ENCODE results near the gene UGT2B17.

UGT2B17 gene

GRCh38 chr4:68613752-68614151 is 37.6 kb upstream of the UGT2B17 start:
- no peak overlapping the region for H3K27ac ChIP-seq (replicated peaks)
- TF ChIP-seq REST (IDR thresholded peaks at IDR 0.05; ENCODE audit: insufficient replicate concordance, low read depth) (no peak), GABPA (IDR thresholded peaks at IDR 0.05; ENCODE audit: low read depth) (no peak), POLR2AphosphoS5 (IDR thresholded peaks at IDR 0.05; ENCODE audit: low read depth) (no peak), CTCF (IDR thresholded peaks at IDR 0.05; ENCODE audit: insufficient read depth, low read length) (no peak), SPI1 (IDR thresholded peaks at IDR 0.05; ENCODE audit: borderline replicate concordance, low read depth) (no peak)
- H3K27me3 ChIP-seq (ENCODE audit: insufficient read depth, poor library complexity, severe bottlenecking): no peaks in the 10 kb centered on the region
- H3K4me3 ChIP-seq (replicated peaks; ENCODE audit: insufficient read depth, low read length): no peak overlapping the region
- no peak for DNase-seq (ENCODE audit: low read depth in 1 of 2, low spot score in 1 of 2)

GRCh38 chr4:68606240-68606639 is 30.1 kb upstream of the UGT2B17 start:
- no peak overlapping the region for H3K4me3 ChIP-seq (replicated peaks; ENCODE audit: insufficient read depth, low read length)
- H3K27me3 ChIP-seq (ENCODE audit: insufficient read depth, poor library complexity, severe bottlenecking): no peaks in the 10 kb centered on the region
- DNase-seq (ENCODE audit: low read depth in 1 of 2, low spot score in 1 of 2): no peak
- no peak for TF ChIP-seq CTCF (IDR thresholded peaks at IDR 0.05; ENCODE audit: insufficient read depth, low read length)
- no peak for TF ChIP-seq REST (IDR thresholded peaks at IDR 0.05; ENCODE audit: insufficient replicate concordance, low read depth)
- no peak for TF ChIP-seq POLR2AphosphoS5 (IDR thresholded peaks at IDR 0.05; ENCODE audit: low read depth)
- TF ChIP-seq GABPA (IDR thresholded peaks at IDR 0.05; ENCODE audit: low read depth): no peak
- TF ChIP-seq SPI1 (IDR thresholded peaks at IDR 0.05; ENCODE audit: borderline replicate concordance, low read depth): no peak
- H3K27ac ChIP-seq (replicated peaks): no peak overlapping the region

- TF ChIP-seq REST (IDR thresholded peaks at IDR 0.05; ENCODE audit: insufficient replicate concordance, low read depth): no peak
- no peak for TF ChIP-seq SPI1 (IDR thresholded peaks at IDR 0.05; ENCODE audit: borderline replicate concordance, low read depth)
- TF ChIP-seq POLR2AphosphoS5 (IDR thresholded peaks at IDR 0.05; ENCODE audit: low read depth): no peak
- TF ChIP-seq CTCF (IDR thresholded peaks at IDR 0.05; ENCODE audit: insufficient read depth, low read length): no peak
- TF ChIP-seq GABPA (IDR thresholded peaks at IDR 0.05; ENCODE audit: low read depth): no peak
- Histone ChIP-seq H3K4me3 (replicated peaks; ENCODE audit: insufficient read depth, low read length) (no peak overlapping the region), H3K27me3 (ENCODE audit: insufficient read depth, poor library complexity, severe bottlenecking) (no peaks in the 10 kb centered on the region), H3K27ac (replicated peaks) (no peak overlapping the region)
- DNase-seq (ENCODE audit: low read depth in 1 of 2, low spot score in 1 of 2): no peak
Observed at GRCh38 chr4:68599150-68599549, 23.0 kb upstream of the UGT2B17 start.

All from HL-60 (cell line).